ENCODE data around the gene CTDSPL2.
"Not testable (repeated sequence)": the region's sequence is repeated elsewhere in the genome, so short reads cannot be mapped to it uniquely, and the experiment has no call there.

The CTDSPL2 gene

GRCh38 chr15:44426975-44427755, at the start of gene CTDSPL2:
CTDSPL2 (plus strand) TSS chr15:44427629; CDS start chr15:44459015, 31,386 bp downstream.
- peak; percentile 95 for DNase-seq

- DNase-seq = no peak
These were observed 46.2 kb upstream of the CTDSPL2 start for GRCh38 chr15:44381236-44381635.

GRCh38 chr15:44385344-44385942, 42.0 kb upstream of the CTDSPL2 start:
- no peak for DNase-seq

- DNase-seq = no peak
These were observed 33.4 kb upstream of the CTDSPL2 start for GRCh38 chr15:44394062-44394461.

GRCh38 chr15:44394562-44394961, 32.9 kb upstream of the CTDSPL2 start:
- DNase-seq = no peak

- no peak for DNase-seq
These were observed 29.6 kb upstream of the CTDSPL2 start for GRCh38 chr15:44397869-44398268.

- DNase-seq = no peak
These were observed 13.4 kb upstream of the CTDSPL2 start for GRCh38 chr15:44414001-44414400.

- no peak for DNase-seq
These were observed 611 bp downstream of the CTDSPL2 start for GRCh38 chr15:44427756-44428724.

GRCh38 chr15:44435893-44436667, 8.7 kb downstream of the CTDSPL2 start:
- DNase-seq = no peak

GRCh38 chr15:44438402-44438801, 11.0 kb downstream of the CTDSPL2 start:
- DNase-seq = no peak

GRCh38 chr15:44441095-44441501, 13.7 kb downstream of the CTDSPL2 start:
- no peak for DNase-seq

GRCh38 chr15:44443515-44443914, 16.1 kb downstream of the CTDSPL2 start:
- DNase-seq = no peak

- DNase-seq = no peak
These were observed 20.4 kb downstream of the CTDSPL2 start for GRCh38 chr15:44447772-44448376.

GRCh38 chr15:44450172-44450571, 22.7 kb downstream of the CTDSPL2 start:
- no peak for DNase-seq

- DNase-seq = not testable (repeated sequence)
These were observed 26.3 kb downstream of the CTDSPL2 start for GRCh38 chr15:44453578-44454283.

GRCh38 chr15:44458429-44458828, 31.0 kb downstream of the CTDSPL2 start:
- DNase-seq = no peak

GRCh38 chr15:44468709-44469385, 41.4 kb downstream of the CTDSPL2 start:
- no peak for DNase-seq

- no peak for DNase-seq
These were observed 44.5 kb downstream of the CTDSPL2 start for GRCh38 chr15:44471885-44472455.

GRCh38 chr15:44479343-44479742, 51.9 kb downstream of the CTDSPL2 start:
- DNase-seq = no peak

GRCh38 chr15:44482090-44482489, 54.7 kb downstream of the CTDSPL2 start:
- DNase-seq = no peak

Data from NCI-H1048 (cell line).